Left lung (tissue), 10 donors: ENCODE data around the gene ST14. TPM values are rescaled to one million over a fixed set of nuclear protein-coding genes. Genes with fewer than 3 reads are reported as not detected.

Experiments used
- ATAC-seq: fragments of 200-7000 bp; cut with Tn5 transposase; one replicate; pipeline ENCODE4 v1.9.1; 2020; ENCODE audit warnings: moderate library complexity
- DNase-seq, 4 donors: peaks; one replicate each; pipeline ENCODE4 v3.0.0-alpha.2; 2013 to 2020
- H3K27ac ChIP-seq, 2 donors: fragments of 200-600 bp; sonication (generic) in 1 of 2; one replicate each; pipeline versions ENCODE4 v1.5.0 to v1.8.0; 2020 to 2021
- H3K27me3 ChIP-seq, 2 donors: fragments of 200-600 bp; sonication (generic) in 1 of 2; one replicate each; pipeline versions ENCODE4 v1.5.0 to v1.8.0; 2020 to 2021
- H3K36me3 ChIP-seq, 2 donors: fragments of 200-600 bp; sonication (generic) in 1 of 2; one replicate each; pipeline versions ENCODE4 v1.5.0 to v1.8.0; 2020 to 2021
- H3K4me1 ChIP-seq, 2 donors: fragments of 200-600 bp; one replicate each; pipeline ENCODE4 v1.8.0; 2021
- H3K4me3 ChIP-seq, 2 donors: fragments of 200-600 bp; sonication (generic) in 1 of 2; one replicate each; pipeline versions ENCODE4 v1.5.0 to v1.8.0; 2020 to 2021; ENCODE audit warnings: mild to moderate bottlenecking in 1 of 2
- H3K9me3 ChIP-seq, 2 donors: fragments of 200-600 bp; sonication (generic) in 1 of 2; one replicate each; pipeline versions ENCODE4 v1.5.0 to v1.8.0; 2020 to 2021
- intact Hi-C, 2 donors: fragments of 100-400 bp; cut with DNase I; formaldehyde crosslinking; loops; one replicate each; pipeline versions ENCODE4 v1.11.2 to v1.14.2; 2022
- polyA plus RNA-seq, 6 donors: library from polyadenylated mRNA; unstranded; fragments of 120-200 nt; gene quantifications; one replicate each; pipeline ENCODE4 v1.2.1, GENCODE V29; 2013; ENCODE audit not compliant: insufficient read length in 6 of 6
- total RNA-seq, 2 donors: library from RNA; stranded (reverse); fragmentation: NEBNext Ultra II Directional; extraction: Animal tissue kit (Norgen Biotek cat#: 25700); gene quantifications; one replicate each; pipeline ENCODE4 v1.2.1, GENCODE V29; 2021
- TF ChIP-seq, protein P1 (sequence below), 2 donors: fragments of 200-600 bp; sonication (generic) in 1 of 2; IDR thresholded peaks; one replicate each; pipeline versions ENCODE4 v1.5.0 to v1.8.0; 2021; ENCODE audit warnings: antibody characterized with exemption in 2 of 2
- donor health status: DM: no; HTN: yes; CAD: no.
- donor health status: DM: no; HTN: no; CAD: no.

The ST14 gene
- total and polyA plus RNA-seq, 8 donors = 30.6 to 107 (median 37.8) TPM

DNA sequence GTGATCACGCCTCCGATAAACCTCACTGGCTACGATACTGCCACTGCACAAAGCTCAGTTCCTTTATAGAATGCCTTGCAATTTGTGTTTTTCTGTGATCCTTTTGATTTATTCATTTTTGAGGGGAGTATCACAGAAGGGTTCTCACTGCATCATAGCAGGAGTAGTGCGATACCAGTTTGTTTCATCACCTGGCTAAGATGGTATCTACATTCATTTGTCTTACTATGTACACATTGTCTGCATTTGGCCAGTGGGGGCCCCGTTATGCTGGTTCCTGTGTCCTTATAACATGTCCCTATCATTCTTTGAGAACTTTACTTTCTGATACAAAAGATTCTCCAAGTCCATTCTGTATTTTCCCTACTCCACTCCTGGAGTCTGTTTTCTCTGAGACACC, 45.3 kb upstream of the ST14 start:
- DNase-seq (no peak), ATAC-seq (no peak)
- Histone ChIP-seq H3K4me3 (no peak overlapping the region), H3K36me3 (peaks cover 0 to 40% of the 10 kb centered on the region in 2 donors), H3K27ac (no peak overlapping the region), H3K9me3 (no peaks in the 10 kb centered on the region), H3K4me1 (peaks cover 0 to 31% of the 10 kb centered on the region in 2 donors), H3K27me3 (no peaks in the 10 kb centered on the region)
- intact Hi-C loops = no loop called here
- TF ChIP-seq, protein P1, sequence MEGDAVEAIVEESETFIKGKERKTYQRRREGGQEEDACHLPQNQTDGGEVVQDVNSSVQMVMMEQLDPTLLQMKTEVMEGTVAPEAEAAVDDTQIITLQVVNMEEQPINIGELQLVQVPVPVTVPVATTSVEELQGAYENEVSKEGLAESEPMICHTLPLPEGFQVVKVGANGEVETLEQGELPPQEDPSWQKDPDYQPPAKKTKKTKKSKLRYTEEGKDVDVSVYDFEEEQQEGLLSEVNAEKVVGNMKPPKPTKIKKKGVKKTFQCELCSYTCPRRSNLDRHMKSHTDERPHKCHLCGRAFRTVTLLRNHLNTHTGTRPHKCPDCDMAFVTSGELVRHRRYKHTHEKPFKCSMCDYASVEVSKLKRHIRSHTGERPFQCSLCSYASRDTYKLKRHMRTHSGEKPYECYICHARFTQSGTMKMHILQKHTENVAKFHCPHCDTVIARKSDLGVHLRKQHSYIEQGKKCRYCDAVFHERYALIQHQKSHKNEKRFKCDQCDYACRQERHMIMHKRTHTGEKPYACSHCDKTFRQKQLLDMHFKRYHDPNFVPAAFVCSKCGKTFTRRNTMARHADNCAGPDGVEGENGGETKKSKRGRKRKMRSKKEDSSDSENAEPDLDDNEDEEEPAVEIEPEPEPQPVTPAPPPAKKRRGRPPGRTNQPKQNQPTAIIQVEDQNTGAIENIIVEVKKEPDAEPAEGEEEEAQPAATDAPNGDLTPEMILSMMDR (IDR thresholded peaks at IDR 0.05) = no peak

- Histone ChIP-seq H3K27me3 (no peaks in the 10 kb centered on the region), H3K36me3 (peaks cover 0 to 40% of the 10 kb centered on the region in 2 donors), H3K4me1 (peaks cover 0 to 31% of the 10 kb centered on the region in 2 donors), H3K4me3 (no peak overlapping the region), H3K9me3 (no peaks in the 10 kb centered on the region), H3K27ac (no peak overlapping the region)
- DNase-seq (no peak), ATAC-seq (no peak)
- intact Hi-C loops = no loop called here
- TF ChIP-seq, protein P1 (IDR thresholded peaks at IDR 0.05) = no peak
Measured at GRCh38 chr11:130114726-130115125, 44.9 kb upstream of the ST14 start.

- no peak overlapping the region for H3K27ac ChIP-seq
- intact Hi-C loops = no loop called here
- H3K36me3 ChIP-seq = peaks cover 0 to 36% of the 10 kb centered on the region in 2 donors
- no peak overlapping the region for H3K4me3 ChIP-seq
- no peaks in the 10 kb centered on the region for H3K27me3 ChIP-seq
- ATAC-seq (peak; percentile 40), DNase-seq (no peak)
- no peaks in the 10 kb centered on the region for H3K9me3 ChIP-seq
- peaks cover 0 to 35% of the 10 kb centered on the region in 2 donors for H3K4me1 ChIP-seq
- TF ChIP-seq, protein P1 (IDR thresholded peaks at IDR 0.05) = no peak
Measured at GRCh38 chr11:130115218-130115617, 44.4 kb upstream of the ST14 start.

DNA sequence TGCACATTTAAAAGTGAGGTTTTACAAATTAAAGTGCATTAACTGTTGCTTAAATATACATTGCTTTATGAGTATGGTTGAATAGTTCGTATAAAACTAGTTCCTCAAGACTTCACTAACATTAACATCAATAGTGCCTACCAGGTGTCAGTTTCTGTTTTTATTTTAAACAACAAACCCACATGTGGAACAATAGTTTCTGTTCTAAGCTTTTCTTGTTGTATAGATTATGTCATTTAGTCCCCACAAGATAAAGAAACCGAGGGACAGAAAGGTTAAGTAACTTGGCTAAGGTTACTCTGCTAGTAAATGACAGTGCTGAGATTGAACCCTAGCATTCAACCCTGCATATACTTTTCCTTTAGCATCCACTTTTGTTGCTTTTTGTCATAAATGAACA, 41.4 kb upstream of the ST14 start:
- ATAC-seq = no peak

DNA sequence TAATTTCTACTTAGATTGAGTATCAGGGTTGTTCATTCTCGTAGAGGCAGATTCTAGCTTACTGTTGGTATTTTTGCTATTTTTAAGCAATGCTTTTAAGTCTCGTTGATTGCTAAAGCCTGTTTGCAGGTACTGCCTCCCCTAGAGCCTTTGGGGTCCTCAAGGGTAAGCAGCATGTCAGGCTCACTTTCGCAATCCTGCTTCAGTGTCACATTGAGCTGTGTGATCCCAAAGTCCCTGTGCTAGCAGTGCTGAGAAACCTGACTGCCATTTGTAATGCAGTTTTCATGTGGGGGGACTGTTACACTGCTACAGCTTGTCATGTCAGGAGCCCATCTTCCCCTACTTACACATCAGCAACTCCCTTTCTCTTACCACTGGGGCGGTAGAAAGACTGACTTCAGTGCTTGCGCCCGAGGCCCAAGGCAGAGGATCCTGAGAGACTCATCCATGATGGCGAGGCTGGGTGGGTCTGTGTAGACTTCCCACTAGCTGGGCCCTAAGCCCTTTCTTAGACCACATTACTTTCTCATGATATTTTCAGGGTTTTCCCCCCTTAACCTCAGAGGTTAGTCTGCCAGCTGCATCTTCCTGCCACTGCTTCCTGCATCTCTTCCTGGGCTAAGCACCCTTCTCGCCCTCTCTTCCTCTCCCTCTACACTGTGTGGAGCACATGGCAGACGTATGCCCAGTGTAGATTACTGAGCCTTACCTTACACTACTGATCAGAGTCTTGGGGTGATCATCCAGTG, 40.8 kb upstream of the ST14 start:
- intact Hi-C loops = no loop called here
- H3K9me3 ChIP-seq = no peaks in the 10 kb centered on the region
- DNase-seq (no peak), ATAC-seq (no peak)
- peaks cover 4 to 71% of the 10 kb centered on the region in 2 donors for H3K4me1 ChIP-seq
- TF ChIP-seq, protein P1 (IDR thresholded peaks at IDR 0.05) = no peak
- no peak overlapping the region for H3K27ac ChIP-seq
- no peak overlapping the region for H3K4me3 ChIP-seq
- peaks cover 0 to 25% of the 10 kb centered on the region in 2 donors for H3K36me3 ChIP-seq
- H3K27me3 ChIP-seq = no peaks in the 10 kb centered on the region

More for the DNA sequence above, 41.4 kb upstream of the ST14 start:
- TF ChIP-seq, protein P1 (IDR thresholded peaks at IDR 0.05) = no peak
- Histone ChIP-seq H3K9me3 (no peaks in the 10 kb centered on the region), H3K27me3 (no peaks in the 10 kb centered on the region), H3K4me1 (peaks cover 0 to 64% of the 10 kb centered on the region in 2 donors), H3K36me3 (peaks cover 0 to 25% of the 10 kb centered on the region in 2 donors), H3K27ac (no peak overlapping the region), H3K4me3 (no peak overlapping the region)
- intact Hi-C loops = no loop called here
- no peak for DNase-seq
